GM19193 (cell line): Measurements from ENCODE around the gene CABP2.
A peak's percentile ranks its signal among the peaks of the same experiment; 100 is the strongest.

Source experiments
- POLR2A ChIP-seq: IDR thresholded peaks from 4 replicates; pipeline ENCODE4 v1.6.1; 2011; ENCODE audit not compliant: insufficient read depth, insufficient read length; ENCODE audit errors: extremely low read depth

CABP2 gene

GRCh38 chr11:67493548-67494370 lies 29.5 kb downstream of the CABP2 start:
- no peak for TF ChIP-seq POLR2A

GRCh38 chr11:67492801-67493547 lies 30.3 kb downstream of the CABP2 start:
- no peak for TF ChIP-seq POLR2A

- TF ChIP-seq POLR2A = no peak
These were observed 31.0 kb downstream of the CABP2 start for GRCh38 chr11:67492069-67492727.

GRCh38 chr11:67491276-67492068 lies 31.8 kb downstream of the CABP2 start:
- no peak for TF ChIP-seq POLR2A

GRCh38 chr11:67490727-67491065 lies 32.5 kb downstream of the CABP2 start:
- no peak for TF ChIP-seq POLR2A

- no peak for TF ChIP-seq POLR2A
These were observed 33.1 kb downstream of the CABP2 start for GRCh38 chr11:67489885-67490726.

GRCh38 chr11:67489203-67489884 lies 33.9 kb downstream of the CABP2 start:
- TF ChIP-seq POLR2A = no peak

- no peak for TF ChIP-seq POLR2A
These were observed 36.6 kb downstream of the CABP2 start for GRCh38 chr11:67486481-67487195.

GRCh38 chr11:67485873-67486361 lies 37.3 kb downstream of the CABP2 start:
- peak; percentile 77 for TF ChIP-seq POLR2A

- peak; percentile 54 for TF ChIP-seq POLR2A
These were observed 38.4 kb downstream of the CABP2 start for GRCh38 chr11:67484847-67485311.

- TF ChIP-seq POLR2A = no peak
These were observed 39.2 kb downstream of the CABP2 start for GRCh38 chr11:67483831-67484665.
